A204.1 (cell line): ENCODE measurements around the gene SLC25A23.
"Not testable (repeated sequence)": the region's sequence is repeated elsewhere in the genome, so short reads cannot be mapped to it uniquely, and the experiment has no call there.

ENCODE experiments used
- FAIRE-seq: peaks from 2 replicates; lab custom pipeline; 2012; peaks lifted over from hg19 to GRCh38; lab: Jason Lieb, UNC

Gene SLC25A23

DNA sequence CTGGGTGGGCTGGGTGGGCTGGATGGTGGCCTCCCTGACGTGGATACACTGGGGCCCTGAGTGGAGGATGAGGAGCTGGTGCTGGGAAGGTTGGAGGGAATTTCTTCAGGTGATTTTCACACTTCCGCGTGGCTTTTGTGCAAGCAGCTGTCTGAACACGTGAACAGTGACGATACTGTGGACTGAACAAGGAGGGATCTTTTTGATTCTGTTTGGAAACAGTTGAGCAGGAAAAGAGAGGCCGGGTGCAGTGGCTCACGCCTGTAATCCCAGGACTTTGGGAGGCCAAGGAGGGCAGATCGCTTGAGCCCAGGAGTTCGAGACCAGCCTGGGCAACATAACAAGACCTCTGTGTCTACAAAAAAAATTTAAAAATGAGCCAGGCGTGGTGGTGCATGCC, 57.5 kb downstream of the SLC25A23 start:
- no peak for FAIRE-seq

DNA sequence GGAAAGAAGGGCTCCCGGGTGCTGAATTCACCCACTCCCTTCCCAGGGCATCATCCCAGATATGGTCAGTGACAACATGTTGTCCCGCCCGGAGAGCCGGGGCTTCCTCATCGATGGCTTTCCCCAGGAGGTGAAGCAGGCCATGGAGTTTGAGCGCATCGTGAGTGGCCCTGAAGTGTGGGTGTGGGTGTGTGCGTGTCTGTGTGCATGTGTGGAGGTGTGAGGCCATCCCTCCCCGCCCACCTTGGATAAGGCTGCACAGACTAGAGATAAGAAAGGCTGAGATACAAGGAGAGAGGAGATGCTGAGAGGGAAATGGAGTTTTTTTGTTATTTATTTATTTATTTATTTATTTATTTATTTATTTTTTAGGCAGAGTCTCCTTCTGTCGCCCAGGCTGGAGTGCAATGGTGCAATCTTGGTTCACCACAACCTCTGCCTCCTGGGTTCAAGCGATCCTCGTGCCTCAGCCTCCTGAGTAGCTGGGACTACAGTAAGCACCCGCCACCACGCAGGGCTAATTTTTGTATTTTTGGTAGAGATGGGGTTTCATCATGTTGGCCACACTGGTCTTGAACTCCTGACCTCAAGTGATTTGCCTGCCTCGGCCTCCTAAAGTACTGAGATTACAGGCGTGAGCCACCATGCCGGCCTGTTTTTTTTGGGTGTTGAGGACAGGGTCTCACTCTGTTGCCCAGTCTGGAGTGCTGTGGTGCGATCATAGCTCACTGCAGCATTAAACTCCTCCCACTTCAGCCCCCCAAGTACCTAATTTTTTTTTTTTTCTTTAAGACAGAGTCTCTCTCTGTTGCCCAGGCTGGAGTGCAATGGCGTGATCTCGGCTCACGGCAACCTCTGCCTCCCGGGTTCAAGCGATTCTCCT, 59.3 kb downstream of the SLC25A23 start:
- not testable (repeated sequence) for FAIRE-seq

DNA sequence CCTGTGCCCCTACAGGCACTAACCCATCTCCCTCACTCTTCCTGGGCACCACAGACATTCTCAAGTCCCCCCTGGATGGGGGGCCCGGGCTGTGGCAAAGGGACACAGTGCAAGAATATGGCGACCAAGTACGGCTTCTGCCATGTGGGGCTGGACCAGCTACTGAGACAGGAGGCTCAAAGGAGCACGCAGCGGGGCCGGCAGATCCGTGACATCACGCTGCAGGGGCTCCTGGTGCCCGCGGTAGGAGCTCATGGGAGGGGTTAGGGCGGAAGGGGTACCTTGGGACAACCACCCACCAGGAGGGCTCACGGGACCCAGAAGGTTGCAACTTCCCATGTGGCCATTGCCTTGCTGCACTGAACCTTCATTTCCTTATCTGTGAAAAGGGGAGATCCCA, 63.3 kb downstream of the SLC25A23 start:
- no peak for FAIRE-seq

DNA sequence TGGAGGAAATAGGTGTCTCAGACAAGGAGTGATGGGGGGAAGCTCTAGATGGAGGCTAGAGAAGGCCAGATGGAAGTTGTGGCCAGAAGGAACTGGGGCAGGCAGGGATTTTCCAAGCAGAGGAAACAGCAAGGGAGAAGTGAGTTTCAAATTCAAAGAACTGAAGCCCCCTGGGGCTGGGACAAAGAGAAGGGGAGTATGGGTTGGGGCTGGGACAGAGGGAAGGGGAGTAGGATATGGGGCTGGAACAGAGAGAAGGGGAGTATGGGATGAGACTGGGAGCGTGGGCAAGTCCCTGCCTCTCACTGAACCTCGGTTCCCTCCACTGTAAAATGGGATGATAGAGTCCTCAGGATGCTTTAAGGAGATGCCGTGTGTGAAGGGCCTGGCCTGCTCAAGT, 64.8 kb downstream of the SLC25A23 start:
- FAIRE-seq = no peak

DNA sequence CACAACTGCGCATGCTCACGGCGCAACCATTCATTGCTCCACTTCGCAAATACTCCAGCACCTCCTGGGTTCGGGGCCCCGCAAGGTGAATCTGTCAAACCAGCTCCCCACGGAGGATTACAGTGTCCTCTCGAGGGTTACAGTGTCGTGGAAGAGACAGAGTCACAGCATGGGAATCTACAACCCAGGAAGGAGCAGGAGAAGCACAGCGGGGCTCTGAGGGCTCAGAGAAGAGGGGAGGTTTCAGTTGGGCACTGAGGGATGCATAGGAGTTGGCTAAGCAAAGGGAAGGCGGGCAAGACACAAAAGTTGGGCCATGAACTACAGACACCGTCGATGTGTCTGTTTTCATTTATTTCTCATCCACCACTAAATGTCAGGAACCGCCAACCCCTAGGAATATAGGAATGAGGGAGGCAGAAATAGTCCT, 65.6 kb downstream of the SLC25A23 start:
- no peak for FAIRE-seq

DNA sequence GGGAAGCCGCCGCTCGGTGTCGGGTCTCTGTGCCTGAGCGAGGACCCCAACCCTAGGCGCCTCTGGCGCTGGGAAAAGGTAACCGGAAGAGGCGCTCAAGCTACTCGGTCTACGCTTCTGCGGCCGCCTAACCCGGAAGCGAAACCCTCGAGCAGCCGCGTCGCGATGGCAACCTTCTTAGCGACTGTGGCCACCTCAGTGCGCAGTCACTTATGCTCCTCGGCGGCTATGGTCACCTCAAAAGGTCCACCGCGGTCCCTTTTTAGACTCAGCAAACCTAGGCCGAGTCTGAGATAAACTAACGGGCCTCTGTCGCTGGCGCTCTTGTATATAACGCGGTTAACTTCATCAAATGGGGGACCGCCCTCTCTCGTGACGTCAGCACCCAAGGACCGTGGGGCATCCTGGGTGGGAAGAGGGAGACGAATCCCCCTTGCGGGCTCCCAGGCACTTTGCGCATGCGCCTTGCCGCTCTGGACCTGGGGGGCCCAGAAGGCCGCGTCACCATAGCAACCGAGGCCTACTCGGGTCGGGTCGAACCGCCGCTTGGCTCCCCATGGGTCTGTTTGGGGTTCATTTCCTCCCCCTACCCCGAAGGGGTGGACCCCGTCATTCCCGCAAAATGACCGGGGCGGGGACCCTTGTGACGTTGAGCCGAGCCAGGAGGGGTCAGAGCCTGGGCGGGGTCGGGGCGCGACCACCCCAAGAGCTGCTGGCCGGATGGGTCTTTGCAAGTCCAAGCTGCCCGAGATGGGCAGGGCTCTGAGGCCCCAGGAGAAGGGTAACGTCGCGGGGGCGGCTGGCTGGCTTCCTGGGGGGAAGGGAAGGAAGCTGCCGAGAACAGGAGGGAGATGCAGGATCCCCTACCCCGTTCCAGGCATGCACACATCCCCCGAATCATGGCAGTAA, 66.3 kb downstream of the SLC25A23 start, which contains the start of gene GTF2F1:
TSS of gene GTF2F1 (minus strand) at position 91 of the 909 bp plus-strand sequence. CDS start 169 bp downstream, outside the sequence.
- peak; percentile 94 for FAIRE-seq

DNA sequence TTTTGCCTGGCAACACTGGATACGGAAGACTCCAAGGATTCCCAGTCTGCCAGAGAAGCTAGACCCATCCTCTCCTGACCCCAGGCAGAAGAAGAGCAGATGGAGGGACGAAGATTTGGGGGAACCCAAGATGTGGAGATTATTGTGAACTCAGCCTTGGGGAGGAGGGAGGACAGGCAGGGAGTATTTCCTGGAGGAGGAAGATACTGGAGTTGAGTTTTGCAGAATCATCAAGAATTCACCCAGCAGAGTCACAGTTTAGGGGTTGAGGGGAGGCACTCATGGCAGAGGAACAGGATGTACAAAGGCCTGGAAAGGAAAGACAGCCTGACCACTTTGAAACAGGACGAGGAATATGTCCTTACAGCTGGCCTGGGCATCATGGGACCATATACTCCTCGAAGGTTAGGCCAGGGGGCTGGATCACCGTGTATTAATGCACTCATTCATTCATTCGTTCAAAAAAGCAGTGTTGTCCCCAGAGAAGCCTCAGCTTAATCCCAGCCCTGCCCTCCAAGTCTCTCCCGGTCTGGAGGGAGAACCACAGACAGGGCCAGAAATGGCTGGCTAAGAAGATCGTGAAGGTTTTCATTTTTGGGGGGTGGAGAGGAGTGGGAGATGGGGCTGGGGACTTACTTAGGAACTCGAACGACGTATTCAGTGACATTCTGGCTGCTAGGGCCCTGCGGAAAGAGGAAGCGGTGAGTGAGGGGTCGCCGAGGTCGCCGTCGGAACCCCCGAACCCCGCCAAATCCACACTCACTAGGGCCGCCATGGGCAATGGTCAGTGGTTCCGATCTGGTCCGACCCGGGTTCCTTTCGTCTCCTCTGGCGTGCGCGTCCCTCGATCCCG, 67.1 kb downstream of the SLC25A23 start:
- no peak for FAIRE-seq
